HepG2 (cell line): ENCODE results near the gene XPO5. TPM values are rescaled to one million over a fixed set of nuclear protein-coding genes. Genes with fewer than 3 reads are reported as not detected.
A peak's percentile ranks its signal among the peaks of the same experiment; 100 is the strongest.

Experiments used
- ADNP ChIP-seq: sonication (generic); formaldehyde crosslinking; IDR thresholded peaks from 2 replicates; pipeline ENCODE4 v1.4.0; 2020; ENCODE audit warnings: missing genetic modification reagents
- BRD4 ChIP-seq: sonication (generic); formaldehyde crosslinking; IDR thresholded peaks from 2 replicates; pipeline ENCODE4 v1.4.0; 2020; ENCODE audit warnings: missing genetic modification reagents
- CCDC6 ChIP-seq: sonication (generic); formaldehyde crosslinking; IDR thresholded peaks from 2 replicates; pipeline ENCODE4 v1.8.1; 2022; ENCODE audit warnings: mild to moderate bottlenecking, missing genetic modification reagents, moderate library complexity
- DMAP1 ChIP-seq: IDR thresholded peaks from 2 replicates; pipeline ENCODE4 v1.6.1; 2016
- GATAD1 ChIP-seq: IDR thresholded peaks from 2 replicates; pipeline ENCODE4 v1.6.1; 2016; ENCODE audit warnings: missing genetic modification reagents, missing compliant biosample characterization
- GATAD2A ChIP-seq: IDR thresholded peaks from 2 replicates; pipeline ENCODE4 v1.6.1; 2016
- HNRNPH1 ChIP-seq: fragments of 200-400 bp; formaldehyde crosslinking; optimal IDR thresholded peaks from 2 replicates; pipeline ENCODE3; 2017; ENCODE audit warnings: mild to moderate bottlenecking, low read depth, low read length
- KAT7 ChIP-seq: IDR thresholded peaks from 2 replicates; pipeline ENCODE4 v1.6.1; 2018; ENCODE audit warnings: borderline replicate concordance, missing compliant biosample characterization
- MATR3 ChIP-seq: sonication (generic); formaldehyde crosslinking; IDR thresholded peaks from 2 replicates; pipeline ENCODE4 v1.4.0; 2020; ENCODE audit warnings: missing genetic modification reagents
- NONO ChIP-seq, 2 experiments: fragments of 450-650 bp in 1 of 2; sonication (generic) in 1 of 2; formaldehyde crosslinking in 1 of 2; IDR thresholded peaks in 1 of 2; conservative IDR thresholded peaks in 1 of 2; 2 replicates each; pipeline versions ENCODE4 v1.6.1 to v1.8.0; 2017 to 2022; ENCODE audit warnings: mild to moderate bottlenecking in 1 of 2, missing genetic modification reagents in 1 of 2, moderate library complexity in 1 of 2
- NR1H2 ChIP-seq: sonication (generic); formaldehyde crosslinking; IDR thresholded peaks from 2 replicates; pipeline ENCODE4 v1.8.1; 2022; ENCODE audit warnings: low read depth, missing genetic modification reagents, borderline replicate concordance
- RCOR2 ChIP-seq: IDR thresholded peaks from 2 replicates; pipeline ENCODE4 v1.6.1; 2016; ENCODE audit warnings: missing biosample characterization, missing genetic modification reagents
- TARDBP ChIP-seq: sonication (generic); formaldehyde crosslinking; IDR thresholded peaks from 2 replicates; pipeline ENCODE4 v1.8.0; 2022; ENCODE audit warnings: mild to moderate bottlenecking, missing genetic modification reagents
- ZIK1 ChIP-seq: sonication (generic); formaldehyde crosslinking; IDR thresholded peaks from 2 replicates; pipeline ENCODE4 v1.5.0; 2020; ENCODE audit warnings: mild to moderate bottlenecking, low read depth, missing genetic modification reagents, borderline replicate concordance
- ZNF12 ChIP-seq: sonication (generic); formaldehyde crosslinking; IDR thresholded peaks from 2 replicates; pipeline ENCODE4 v1.5.0; 2020; ENCODE audit warnings: missing genetic modification reagents
- ZNF331 ChIP-seq: sonication (generic); formaldehyde crosslinking; IDR thresholded peaks from 2 replicates; pipeline ENCODE4 v1.4.0; 2020; ENCODE audit warnings: missing genetic modification reagents
- ZNF564 ChIP-seq: sonication (generic); formaldehyde crosslinking; IDR thresholded peaks from 2 replicates; pipeline ENCODE4 v1.8.1; 2023; ENCODE audit warnings: mild to moderate bottlenecking, missing genetic modification reagents
- ZNF660 ChIP-seq: sonication (generic); formaldehyde crosslinking; IDR thresholded peaks from 2 replicates; pipeline ENCODE4 v1.5.1; 2020; ENCODE audit warnings: mild to moderate bottlenecking, low read depth, missing genetic modification reagents, borderline replicate concordance
- ZNF780A ChIP-seq: sonication (generic); formaldehyde crosslinking; IDR thresholded peaks from 2 replicates; pipeline ENCODE4 v1.8.0; 2022; ENCODE audit warnings: mild to moderate bottlenecking, missing genetic modification reagents, moderate library complexity
- ZSCAN21 ChIP-seq: sonication (generic); formaldehyde crosslinking; IDR thresholded peaks from 2 replicates; pipeline ENCODE4 v1.8.0; 2022; ENCODE audit warnings: mild to moderate bottlenecking, missing genetic modification reagents, moderate library complexity, borderline replicate concordance
- polyA plus RNA-seq, 8 experiments: library from polyadenylated mRNA; depleted of rRNA in 3 of 8; stranded (reverse) in 7 of 8; unstranded in 1 of 8; fragments of >200 nt; fragmentation: Illumina TruSeq in 4 of 8; extraction: Trizol in 4 of 8; gene quantifications; 2 replicates each; pipeline versions ENCODE4 v1.2.1 to v1.2.3, GENCODE V29; 2011 to 2016; ENCODE audit warnings: low read depth in 4 of 8, missing spikeins in 1 of 8, mixed read lengths in 1 of 8; ENCODE audit not compliant: insufficient read depth in 1 of 8
- total RNA-seq, 5 experiments: library from RNA; depleted of rRNA; stranded (reverse); fragments of >200 nt; fragmentation: Illumina TruSeq; extraction: Trizol; gene quantifications; 2 replicates each; pipeline ENCODE4 v1.2.3, GENCODE V29; 2016; ENCODE audit warnings: low read depth in 1 of 5
- TF ChIP-seq, protein P1 (sequence below): sonication (generic); formaldehyde crosslinking; conservative IDR thresholded peaks from 2 replicates; pipeline ENCODE4 v1.8.0; 2022; ENCODE audit warnings: missing genetic modification reagents
- TF ChIP-seq, protein P2 (sequence below): sonication (generic); formaldehyde crosslinking; IDR thresholded peaks from 2 replicates; pipeline ENCODE4 v1.8.1; 2023; ENCODE audit warnings: mild to moderate bottlenecking, moderate library complexity, missing genetic modification reagents
- TF ChIP-seq, protein P3 (sequence below): sonication (generic); formaldehyde crosslinking; IDR thresholded peaks from 2 replicates; pipeline ENCODE4 v1.5.1; 2020; ENCODE audit warnings: missing genetic modification reagents, mild to moderate bottlenecking, borderline replicate concordance
- TF ChIP-seq, protein P4 (sequence below): IDR thresholded peaks from 2 replicates; pipeline ENCODE4 v1.6.1; 2016; ENCODE audit warnings: missing biosample characterization, missing genetic modification reagents, low read depth
- TF ChIP-seq, protein P5 (sequence below): sonication (generic); formaldehyde crosslinking; IDR thresholded peaks from 2 replicates; pipeline ENCODE4 v1.5.0; 2020; ENCODE audit warnings: missing genetic modification reagents, mild to moderate bottlenecking, borderline replicate concordance

Gene XPO5
- total and polyA plus RNA-seq, 2 of the 13 experiments (the other 11 are each of a cell fraction or from before 2014, with no cell fraction given): 52.2 to 68.0 TPM

DNA sequence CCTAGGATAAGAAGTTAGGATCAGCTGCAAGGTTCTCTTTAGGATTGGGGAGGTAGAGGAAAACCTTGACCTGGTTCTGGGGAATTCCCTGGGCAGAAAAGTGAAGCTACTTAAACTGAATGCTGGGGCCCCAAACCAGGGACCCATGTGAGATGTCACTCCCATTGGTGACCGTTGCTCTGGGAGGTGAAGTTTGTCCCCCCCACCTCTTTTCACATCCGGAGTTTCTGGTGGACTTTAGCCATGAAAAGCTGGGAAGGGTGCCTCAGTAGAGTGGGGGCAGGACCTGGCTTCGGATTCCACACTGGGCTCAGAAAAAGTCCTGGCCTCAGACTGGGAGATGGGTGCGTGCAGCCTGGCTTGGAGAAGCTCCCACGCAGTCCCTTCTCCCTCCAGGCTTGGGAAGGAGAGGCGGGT is 85.3 kb downstream of the XPO5 start (continued):
- TF ChIP-seq, protein P1, sequence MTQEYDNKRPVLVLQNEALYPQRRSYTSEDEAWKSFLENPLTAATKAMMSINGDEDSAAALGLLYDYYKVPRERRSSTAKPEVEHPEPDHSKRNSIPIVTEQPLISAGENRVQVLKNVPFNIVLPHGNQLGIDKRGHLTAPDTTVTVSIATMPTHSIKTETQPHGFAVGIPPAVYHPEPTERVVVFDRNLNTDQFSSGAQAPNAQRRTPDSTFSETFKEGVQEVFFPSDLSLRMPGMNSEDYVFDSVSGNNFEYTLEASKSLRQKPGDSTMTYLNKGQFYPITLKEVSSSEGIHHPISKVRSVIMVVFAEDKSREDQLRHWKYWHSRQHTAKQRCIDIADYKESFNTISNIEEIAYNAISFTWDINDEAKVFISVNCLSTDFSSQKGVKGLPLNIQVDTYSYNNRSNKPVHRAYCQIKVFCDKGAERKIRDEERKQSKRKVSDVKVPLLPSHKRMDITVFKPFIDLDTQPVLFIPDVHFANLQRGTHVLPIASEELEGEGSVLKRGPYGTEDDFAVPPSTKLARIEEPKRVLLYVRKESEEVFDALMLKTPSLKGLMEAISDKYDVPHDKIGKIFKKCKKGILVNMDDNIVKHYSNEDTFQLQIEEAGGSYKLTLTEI (CRISPR knock-in tag): no peak
- no peak for TF ChIP-seq TARDBP (CRISPR knock-in tag)
- TF ChIP-seq, protein P2, sequence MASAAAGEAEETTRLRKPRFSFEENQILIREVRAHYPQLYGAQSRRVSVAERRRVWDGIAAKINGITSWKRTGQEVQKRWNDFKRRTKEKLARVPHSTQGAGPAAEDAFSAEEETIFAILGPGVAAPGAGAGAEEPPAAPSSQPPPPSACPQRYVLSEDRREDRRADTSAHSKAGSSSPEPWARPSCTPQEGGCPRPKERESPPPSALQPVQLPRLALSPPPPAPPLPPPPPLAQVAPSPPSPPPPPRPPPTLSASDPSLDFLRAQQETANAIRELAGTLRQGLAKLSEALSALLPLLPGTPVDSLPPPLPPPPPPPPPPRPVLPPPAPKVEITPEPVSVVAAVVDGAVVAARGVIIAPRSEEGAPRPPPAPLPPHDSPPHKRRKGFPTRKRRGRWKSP: no peak
- TF ChIP-seq, protein P3, sequence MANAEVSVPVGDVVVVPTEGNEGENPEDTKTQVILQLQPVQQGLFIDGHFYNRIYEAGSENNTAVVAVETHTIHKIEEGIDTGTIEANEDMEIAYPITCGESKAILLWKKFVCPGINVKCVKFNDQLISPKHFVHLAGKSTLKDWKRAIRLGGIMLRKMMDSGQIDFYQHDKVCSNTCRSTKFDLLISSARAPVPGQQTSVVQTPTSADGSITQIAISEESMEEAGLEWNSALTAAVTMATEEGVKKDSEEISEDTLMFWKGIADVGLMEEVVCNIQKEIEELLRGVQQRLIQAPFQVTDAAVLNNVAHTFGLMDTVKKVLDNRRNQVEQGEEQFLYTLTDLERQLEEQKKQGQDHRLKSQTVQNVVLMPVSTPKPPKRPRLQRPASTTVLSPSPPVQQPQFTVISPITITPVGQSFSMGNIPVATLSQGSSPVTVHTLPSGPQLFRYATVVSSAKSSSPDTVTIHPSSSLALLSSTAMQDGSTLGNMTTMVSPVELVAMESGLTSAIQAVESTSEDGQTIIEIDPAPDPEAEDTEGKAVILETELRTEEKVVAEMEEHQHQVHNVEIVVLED (CRISPR knock-in tag): no peak
- peak; percentile 81; the same call in 1 of the 2 replicates for TF ChIP-seq RCOR2
- no peak for TF ChIP-seq KAT7
- TF ChIP-seq, protein P4, sequence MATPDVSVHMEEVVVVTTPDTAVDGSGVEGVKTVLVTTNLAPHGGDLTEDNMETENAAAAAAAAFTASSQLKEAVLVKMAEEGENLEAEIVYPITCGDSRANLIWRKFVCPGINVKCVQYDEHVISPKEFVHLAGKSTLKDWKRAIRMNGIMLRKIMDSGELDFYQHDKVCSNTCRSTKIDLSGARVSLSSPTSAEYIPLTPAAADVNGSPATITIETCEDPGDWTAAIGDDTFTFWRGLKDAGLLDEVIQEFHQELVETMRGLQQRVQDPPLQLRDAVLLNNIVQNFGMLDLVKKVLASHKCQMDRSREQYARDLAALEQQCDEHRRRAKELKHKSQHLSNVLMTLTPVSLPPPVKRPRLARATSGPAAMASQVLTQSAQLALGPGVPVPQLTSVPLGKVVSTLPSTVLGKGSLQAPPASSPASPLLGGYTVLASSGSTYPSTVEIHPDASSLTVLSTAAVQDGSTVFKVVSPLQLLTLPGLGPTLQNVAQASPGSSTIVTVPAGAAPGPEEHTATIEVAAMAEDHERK (CRISPR knock-in tag): no peak
- peak; percentile 22; the same call in 1 of the 2 replicates for TF ChIP-seq ZNF12 (CRISPR knock-in tag)
- TF ChIP-seq ZIK1 (CRISPR knock-in tag): no peak
- no peak; the same call in 1 of the 2 replicates for TF ChIP-seq CCDC6
- TF ChIP-seq NR1H2: no peak
- TF ChIP-seq GATAD2A (CRISPR knock-in tag): peak; percentile 92
- TF ChIP-seq DMAP1 (CRISPR knock-in tag): no peak
- no peak for TF ChIP-seq GATAD1 (CRISPR knock-in tag)
- 0 out of 2 replicates have a peak, but pooled peaks have one; percentile 59 for TF ChIP-seq ADNP (CRISPR knock-in tag)
- TF ChIP-seq ZSCAN21: 0 out of 2 replicates have a peak, but pooled peaks have one; percentile 63
- no peak for TF ChIP-seq HNRNPH1
- TF ChIP-seq MATR3 (CRISPR knock-in tag): no peak
- TF ChIP-seq NONO (IDR thresholded peaks at IDR 0.05): no peak
- TF ChIP-seq NONO (CRISPR knock-in tag; conservative IDR thresholded peaks at IDR 0.05): 0 out of 2 replicates have a peak, but pooled peaks have one; percentile 79
- TF ChIP-seq ZNF660 (CRISPR knock-in tag): no peak
- no peak for TF ChIP-seq ZNF780A (CRISPR knock-in tag)
- TF ChIP-seq, protein P5, sequence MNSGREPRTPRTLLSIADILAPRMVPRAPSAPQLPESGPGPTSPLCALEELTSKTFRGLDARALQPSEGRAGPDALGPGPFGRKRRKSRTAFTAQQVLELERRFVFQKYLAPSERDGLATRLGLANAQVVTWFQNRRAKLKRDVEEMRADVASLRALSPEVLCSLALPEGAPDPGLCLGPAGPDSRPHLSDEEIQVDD (CRISPR knock-in tag): no peak
- peak; percentile 47 for TF ChIP-seq ZNF331 (CRISPR knock-in tag)
- TF ChIP-seq ZNF564 (CRISPR knock-in tag): no peak
- TF ChIP-seq BRD4 (CRISPR knock-in tag): no peak
